Colonic mucosa (tissue), 4 donors: ENCODE data around the gene CAMK4. TPM values are rescaled to one million over a fixed set of nuclear protein-coding genes. Genes with fewer than 3 reads are reported as not detected.

Experiments used
- DNase-seq: peaks from one replicate; pipeline ENCODE4 v3.0.0-alpha.2; 2020
- H3K27ac ChIP-seq: fragments of 200-600 bp; one replicate; pipeline ENCODE4 v1.8.0; 2021
- H3K27me3 ChIP-seq: fragments of 200-600 bp; one replicate; pipeline ENCODE4 v1.8.0; 2021
- H3K36me3 ChIP-seq: fragments of 200-600 bp; one replicate; pipeline ENCODE4 v1.8.0; 2021
- H3K4me1 ChIP-seq: fragments of 200-600 bp; one replicate; pipeline ENCODE4 v1.8.0; 2021; ENCODE audit warnings: mild to moderate bottlenecking
- H3K4me3 ChIP-seq: fragments of 200-600 bp; one replicate; pipeline ENCODE4 v1.8.0; 2021
- H3K9ac ChIP-seq, 2 donors: one replicate each; pipeline ENCODE4 v1.7.0; 2013; ENCODE audit warnings: control low read depth in 2 of 2, low read depth in 2 of 2, low read length in 2 of 2
- H3K9me3 ChIP-seq: fragments of 200-600 bp; one replicate; pipeline ENCODE4 v1.8.0; 2021
- CTCF ChIP-seq: fragments of 200-600 bp; IDR thresholded peaks from one replicate; pipeline ENCODE4 v1.8.0; 2022; ENCODE audit warnings: antibody characterized with exemption, mild to moderate bottlenecking
- intact Hi-C: fragments of 100-400 bp; cut with DNase I; formaldehyde crosslinking; loops from one replicate; pipeline ENCODE4 v1.14.1; 2022
- total RNA-seq, 2 donors: library from RNA; stranded (reverse); fragmentation: NEBNext Ultra II Directional in 1 of 2; extraction: Animal tissue kit (Norgen Biotek cat#: 25700) in 1 of 2; gene quantifications; one replicate each; pipeline ENCODE4 v1.2.1, GENCODE V29; 2021
- donor health status: healthy.
- donor health status: DM: no; HTN: no; CAD: no.
- donor health status: DM: no; HTN: no; CAD: no.

The CAMK4 gene
- total RNA-seq, 2 donors from 2014 or later = 2.4 to 2.9 TPM

GRCh38 chr5:111394586-111394985 lies 170.4 kb downstream of the CAMK4 start:
- Histone ChIP-seq H3K36me3 (no peaks in the 10 kb centered on the region), H3K4me3 (no peak overlapping the region), H3K9ac (no peak overlapping the region), H3K27me3 (no peaks in the 10 kb centered on the region), H3K27ac (no peak overlapping the region), H3K9me3 (no peaks in the 10 kb centered on the region), H3K4me1 (no peaks in the 10 kb centered on the region)
- TF ChIP-seq CTCF = no peak
- DNase-seq = no peak
- intact Hi-C loops = no loop called here

DNA sequence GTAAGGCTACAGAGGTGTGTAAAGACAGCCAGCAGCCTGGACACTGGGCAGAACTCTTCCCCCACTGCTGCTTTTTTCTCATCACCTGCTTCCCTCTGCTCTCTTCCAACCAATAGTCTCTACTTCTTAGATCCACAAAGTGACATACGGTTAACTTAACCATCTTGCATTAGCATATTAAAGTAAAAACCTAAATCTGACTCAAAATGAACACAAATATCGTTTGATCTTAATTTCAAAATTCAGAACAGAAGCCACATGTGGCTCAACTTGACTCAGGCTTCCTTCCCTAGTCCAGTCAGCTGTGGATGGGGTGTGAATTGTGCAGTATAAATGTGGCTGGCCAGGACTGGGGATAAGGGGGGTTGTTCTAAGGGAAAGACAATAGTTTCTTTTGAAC lies 173.8 kb downstream of the CAMK4 start:
- TF ChIP-seq CTCF = no peak

DNA sequence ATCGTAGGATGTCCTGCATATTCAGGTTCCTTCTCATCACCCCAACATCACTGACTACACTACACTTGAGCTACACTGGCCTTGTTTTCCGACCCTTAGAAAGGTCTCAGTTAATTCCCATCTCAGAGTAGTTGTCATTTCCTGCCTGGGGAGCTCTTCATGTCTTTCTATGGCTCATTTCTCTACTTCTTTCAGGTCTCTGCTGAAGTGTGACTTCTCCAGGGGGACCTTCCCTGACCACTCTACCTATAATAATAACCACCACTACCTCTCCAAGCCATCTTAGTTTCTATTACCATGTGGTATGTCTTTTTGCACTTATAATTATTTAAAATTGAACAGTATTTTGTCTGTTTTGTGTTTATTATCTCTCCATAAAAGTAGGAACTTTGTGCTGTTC lies 174.9 kb downstream of the CAMK4 start:
- intact Hi-C loops = no loop called here
- Histone ChIP-seq H3K9ac (no peak overlapping the region), H3K9me3 (no peaks in the 10 kb centered on the region), H3K36me3 (no peaks in the 10 kb centered on the region), H3K4me3 (no peak overlapping the region), H3K27me3 (no peaks in the 10 kb centered on the region), H3K27ac (no peak overlapping the region), H3K4me1 (no peaks in the 10 kb centered on the region)
- TF ChIP-seq CTCF = no peak
- no peak for DNase-seq

More for the DNA sequence above, 173.8 kb downstream of the CAMK4 start:
- Histone ChIP-seq H3K4me3 (no peak overlapping the region), H3K27ac (no peak overlapping the region), H3K9me3 (no peaks in the 10 kb centered on the region), H3K9ac (no peak overlapping the region), H3K36me3 (no peaks in the 10 kb centered on the region), H3K4me1 (no peaks in the 10 kb centered on the region), H3K27me3 (no peaks in the 10 kb centered on the region)
- intact Hi-C loops = no loop called here
- DNase-seq = no peak

DNA sequence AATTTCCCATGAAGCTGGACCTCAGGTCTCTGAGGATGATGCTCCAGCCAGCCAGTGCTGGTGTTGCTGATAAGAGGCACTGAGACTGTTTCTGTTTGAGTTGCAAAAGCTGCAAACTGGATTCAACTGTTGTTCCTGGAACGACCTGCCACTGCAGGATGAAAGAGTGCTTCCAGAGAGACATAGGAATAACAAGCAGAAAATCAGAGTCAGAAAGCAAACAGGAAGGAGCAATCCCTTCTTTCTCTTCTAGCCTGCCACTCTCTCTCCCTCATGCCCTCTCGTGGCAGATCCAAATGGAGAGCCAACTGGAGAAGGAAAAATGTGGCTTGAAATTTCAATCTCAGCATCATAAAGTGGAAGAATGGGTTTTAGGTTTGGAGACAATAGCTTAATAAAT lies 177.7 kb downstream of the CAMK4 start:
- Histone ChIP-seq H3K36me3 (no peaks in the 10 kb centered on the region), H3K9me3 (no peaks in the 10 kb centered on the region), H3K9ac (no peak overlapping the region), H3K27ac (no peak overlapping the region), H3K27me3 (no peaks in the 10 kb centered on the region), H3K4me3 (no peak overlapping the region), H3K4me1 (no peaks in the 10 kb centered on the region)
- DNase-seq = no peak
- intact Hi-C loops = no loop called here
- TF ChIP-seq CTCF = no peak

DNA sequence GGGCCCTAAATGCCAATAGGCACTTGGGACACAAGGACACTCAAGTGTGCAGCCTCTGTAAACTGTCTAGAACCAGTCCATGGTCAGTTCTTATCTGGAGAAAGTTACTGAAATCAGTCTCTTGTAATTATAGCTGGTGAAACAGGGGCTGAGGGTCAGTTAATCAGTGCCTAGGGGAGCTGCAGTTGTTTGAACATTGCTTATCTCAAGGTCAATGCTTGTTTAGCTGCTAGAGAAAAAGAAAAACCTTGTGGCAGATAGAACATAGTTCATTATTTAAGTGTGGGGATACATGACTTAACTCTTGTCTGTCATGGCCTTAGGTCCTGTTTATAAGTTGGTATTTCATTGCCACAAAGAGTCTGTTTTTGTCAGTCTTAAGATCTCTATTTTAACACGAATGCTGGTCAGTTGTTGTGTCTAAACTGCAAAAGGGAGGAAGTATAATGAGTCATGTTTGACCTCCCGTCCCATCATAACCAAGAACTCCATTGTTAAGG lies 180.1 kb downstream of the CAMK4 start:
- intact Hi-C loops = no loop called here
- Histone ChIP-seq H3K4me3 (no peak overlapping the region), H3K9ac (no peak overlapping the region), H3K9me3 (no peaks in the 10 kb centered on the region), H3K27me3 (no peaks in the 10 kb centered on the region), H3K36me3 (no peaks in the 10 kb centered on the region), H3K4me1 (no peaks in the 10 kb centered on the region), H3K27ac (no peak overlapping the region)
- no peak for DNase-seq
- no peak for TF ChIP-seq CTCF

DNA sequence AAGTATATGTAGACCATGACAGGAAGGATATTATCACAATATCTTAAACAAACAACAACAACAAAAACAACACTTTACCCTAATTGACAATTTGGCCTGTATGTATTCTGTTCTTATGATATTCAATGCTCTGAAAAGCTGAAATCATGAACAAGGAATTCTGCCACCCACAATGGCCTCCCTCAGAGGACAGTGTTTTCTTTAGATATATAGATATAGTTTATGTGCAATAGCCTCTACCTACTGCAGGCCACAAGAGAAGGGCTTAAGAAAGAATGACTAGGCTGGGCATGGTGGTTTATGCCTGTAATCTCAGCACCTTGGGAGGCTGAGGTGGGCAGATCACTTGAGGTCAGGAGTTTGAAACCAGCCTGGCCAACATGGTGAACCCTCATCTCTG lies 183.4 kb downstream of the CAMK4 start:
- intact Hi-C loops = no loop called here
- no peak overlapping the region for H3K9ac ChIP-seq
- H3K27me3 ChIP-seq = no peaks in the 10 kb centered on the region
- DNase-seq = no peak
- H3K9me3 ChIP-seq = no peaks in the 10 kb centered on the region
- no peaks in the 10 kb centered on the region for H3K4me1 ChIP-seq
- no peaks in the 10 kb centered on the region for H3K36me3 ChIP-seq
- no peak overlapping the region for H3K4me3 ChIP-seq
- no peak for TF ChIP-seq CTCF
- no peak overlapping the region for H3K27ac ChIP-seq
